IMR-90 (cell line): Measurements from ENCODE around the gene MEF2C. TPM values are rescaled to one million over a fixed set of nuclear protein-coding genes. Genes with fewer than 3 reads are reported as not detected.
A peak's percentile ranks its signal among the peaks of the same experiment; 100 is the strongest.

ENCODE experiments used
- ATAC-seq: fragments of 200-7000 bp; cut with Tn5 transposase; 2 replicates; pipeline ENCODE4 v1.9.1; 2020; ENCODE audit warnings: low read depth, mild to moderate bottlenecking, moderate library complexity
- BruUV-seq: library from RNA; stranded (reverse); fragments of 400-500 nt; replicated peaks from 2 replicates; lab custom pipeline; 2021; lab: Mats Ljungman, UMichigan
- CTCF ChIA-PET: fragments of 300-600 bp; formaldehyde crosslinking; extraction: SDS; loops from one replicate; lab custom pipeline; 2021; ENCODE audit warnings: antibody characterized with exemption; lab: Yijun Ruan, JAX
- POLR2A ChIA-PET: fragments of 300-600 bp; sonication (Branson Sonifier 250); formaldehyde crosslinking; loops from one replicate; lab custom pipeline; 2022; ENCODE audit warnings: antibody characterized with exemption; ENCODE audit not compliant: unreplicated experiment; lab: Charles Lee
- DNase-seq: peaks from one replicate; pipeline ENCODE4 v3.0.0; 2013
- H2AFZ ChIP-seq: replicated peaks from 2 replicates; pipeline ENCODE3; 2013; ENCODE audit warnings: low read length, mild to moderate bottlenecking; ENCODE audit not compliant: poor library complexity
- H2AK5ac ChIP-seq: 2 replicates; pipeline ENCODE4 v1.6.1; 2013; ENCODE audit warnings: low read depth, low read length, inconsistent platforms
- H2AK9ac ChIP-seq: replicated peaks from 2 replicates; pipeline ENCODE3; 2013; ENCODE audit warnings: mild to moderate bottlenecking, low read depth, low read length, moderate library complexity; ENCODE audit not compliant: poor library complexity
- H2BK120ac ChIP-seq: 2 replicates; pipeline ENCODE4 v1.6.1; 2013; ENCODE audit warnings: low read depth, low read length, inconsistent platforms
- H2BK15ac ChIP-seq: 3 replicates; pipeline ENCODE4 v1.6.1; 2013; ENCODE audit warnings: low read depth, low read length, inconsistent platforms
- H2BK20ac ChIP-seq: 2 replicates; pipeline ENCODE4 v1.6.1; 2013; ENCODE audit warnings: low read depth, mild to moderate bottlenecking, inconsistent platforms, low read length, moderate library complexity
- H2BK5ac ChIP-seq: 2 replicates; pipeline ENCODE4 v1.6.1; 2013; ENCODE audit warnings: mild to moderate bottlenecking, low read depth, low read length, inconsistent platforms; ENCODE audit not compliant: poor library complexity, severe bottlenecking
- H3K14ac ChIP-seq: replicated peaks from 2 replicates; pipeline ENCODE4 v1.6.1; 2013; ENCODE audit warnings: low read depth, low read length, inconsistent platforms
- H3K18ac ChIP-seq: 2 replicates; pipeline ENCODE4 v1.6.1; 2013; ENCODE audit warnings: low read depth, low read length, control low read depth
- H3K23ac ChIP-seq: 2 replicates; pipeline ENCODE4 v1.6.1; 2013; ENCODE audit warnings: low read depth, low read length, inconsistent platforms
- H3K27ac ChIP-seq: 2 replicates; pipeline ENCODE4 v1.5.1; 2013; ENCODE audit warnings: mild to moderate bottlenecking, control low read depth, low read length; ENCODE audit not compliant: insufficient read depth
- H3K27me3 ChIP-seq: 2 replicates; pipeline ENCODE4 v1.6.1; 2013; ENCODE audit warnings: low read length; ENCODE audit not compliant: control insufficient read depth, insufficient read depth
- H3K36me3 ChIP-seq: 2 replicates; pipeline ENCODE4 v1.6.1; 2013; ENCODE audit warnings: low read length, mixed read lengths; ENCODE audit not compliant: control insufficient read depth, insufficient read depth
- H3K4ac ChIP-seq: 2 replicates; pipeline ENCODE4 v1.6.1; 2013; ENCODE audit warnings: low read depth, low read length, inconsistent platforms
- H3K4me1 ChIP-seq: 2 replicates; pipeline ENCODE4 v1.6.1; 2013; ENCODE audit warnings: low read length, mixed read lengths; ENCODE audit not compliant: control insufficient read depth, insufficient read depth
- H3K4me2 ChIP-seq: 2 replicates; pipeline ENCODE4 v1.6.1; 2013; ENCODE audit warnings: low read depth, mild to moderate bottlenecking, control low read depth, low read length, moderate library complexity
- H3K4me3 ChIP-seq: 2 replicates; pipeline ENCODE4 v1.5.1; 2013; ENCODE audit warnings: low read depth, mild to moderate bottlenecking, control low read depth, low read length, moderate library complexity; ENCODE audit not compliant: insufficient read depth
- H3K56ac ChIP-seq: 2 replicates; pipeline ENCODE4 v1.6.1; 2013; ENCODE audit warnings: low read length, inconsistent platforms; ENCODE audit not compliant: insufficient read depth; ENCODE audit errors: extremely low read depth
- H3K79me1 ChIP-seq, 2 experiments: 2 replicates each; pipeline ENCODE4 v1.6.1; 2013; ENCODE audit warnings: low read length in 2 of 2, inconsistent platforms in 1 of 2, low read depth in 1 of 2
- H3K9ac ChIP-seq: 2 replicates; pipeline ENCODE4 v1.6.1; 2013; ENCODE audit warnings: low read depth, low read length, control low read depth
- H3K9me1 ChIP-seq: 2 replicates; pipeline ENCODE4 v1.6.1; 2013; ENCODE audit warnings: low read length, inconsistent platforms; ENCODE audit not compliant: insufficient read depth
- H3K9me3 ChIP-seq: 2 replicates; pipeline ENCODE4 v1.6.1; 2013; ENCODE audit warnings: low read length; ENCODE audit not compliant: control insufficient read depth, insufficient read depth
- H4K20me1 ChIP-seq: 2 replicates; pipeline ENCODE4 v1.6.1; 2013; ENCODE audit warnings: low read length, inconsistent platforms; ENCODE audit not compliant: insufficient read depth
- H4K5ac ChIP-seq: 2 replicates; pipeline ENCODE4 v1.6.1; 2013; ENCODE audit warnings: mild to moderate bottlenecking, low read depth, low read length, control low read depth
- H4K8ac ChIP-seq, 2 experiments: 2 replicates each; pipeline ENCODE4 v1.6.1; 2013; ENCODE audit warnings: low read depth in 2 of 2, low read length in 2 of 2, control low read depth in 1 of 2, inconsistent platforms in 1 of 2
- H4K91ac ChIP-seq: 2 replicates; pipeline ENCODE4 v1.6.1; 2013; ENCODE audit warnings: low read depth, low read length, inconsistent platforms; ENCODE audit not compliant: insufficient read depth
- MXI1 ChIP-seq: IDR thresholded peaks from 2 replicates; pipeline ENCODE4 v1.6.1; 2012; ENCODE audit warnings: low read depth, mild to moderate bottlenecking, low read length, moderate library complexity, borderline replicate concordance
- RFX5 ChIP-seq: IDR thresholded peaks from 2 replicates; pipeline ENCODE4 v1.8.0; 2012; ENCODE audit warnings: low read depth, mild to moderate bottlenecking, low read length, moderate library complexity
- SMC3 ChIP-seq: fragments of 150-350 bp; IDR thresholded peaks from 2 replicates; pipeline ENCODE4 v1.6.1; 2016; ENCODE audit warnings: low read depth, mild to moderate bottlenecking, antibody characterized with exemption, low read length, moderate library complexity
- WGBS, 2 experiments: methylation state at CpG; one replicate each; pipeline versions ENCODE4 v1.1.5 to v1.1.7; 2013; ENCODE audit warnings: missing lambda C conversion rate in 2 of 2; ENCODE audit not compliant: insufficient read length in 1 of 2; ENCODE audit errors: extremely low coverage in 2 of 2; 5-methylcytosine and 5-hydroxymethylcytosine counted together
- dilution Hi-C: fragments of 300-500 bp; cut with HindIII; formaldehyde crosslinking; loops from one replicate; pipeline ENCODE4 v1.14.3; 2018; ENCODE audit warnings: low sequenced_read_pairs; ENCODE audit not compliant: unreplicated experiment
- in situ Hi-C: fragments of 300-500 bp; cut with MboI; formaldehyde crosslinking; loops from 3 replicates; pipeline ENCODE4 v1.14.3; 2019; ENCODE audit warnings: low sequenced_read_pairs, inconsistent platforms, mixed read lengths
- intact Hi-C: fragments of 100-400 bp; cut with micrococcal nuclease; formaldehyde crosslinking; loops from 2 replicates; pipeline ENCODE4 v1.10.0; 2022
- polyA plus RNA-seq, 3 experiments: library from polyadenylated mRNA; depleted of rRNA; stranded (reverse); fragments of >200 nt; gene quantifications; 2 replicates each; pipeline ENCODE4 v1.2.3, GENCODE V29; 2012; ENCODE audit warnings: low replicate concordance in 1 of 3
- total RNA-seq: library from RNA; depleted of rRNA; stranded (reverse); fragments of >200 nt; gene quantifications from 2 replicates; pipeline ENCODE4 v1.2.3, GENCODE V29; 2012

The MEF2C gene
- total and polyA plus RNA-seq, 2 of the 4 experiments (the other 2 are of a cell fraction) = 1.5 to 6.8 TPM

DNA sequence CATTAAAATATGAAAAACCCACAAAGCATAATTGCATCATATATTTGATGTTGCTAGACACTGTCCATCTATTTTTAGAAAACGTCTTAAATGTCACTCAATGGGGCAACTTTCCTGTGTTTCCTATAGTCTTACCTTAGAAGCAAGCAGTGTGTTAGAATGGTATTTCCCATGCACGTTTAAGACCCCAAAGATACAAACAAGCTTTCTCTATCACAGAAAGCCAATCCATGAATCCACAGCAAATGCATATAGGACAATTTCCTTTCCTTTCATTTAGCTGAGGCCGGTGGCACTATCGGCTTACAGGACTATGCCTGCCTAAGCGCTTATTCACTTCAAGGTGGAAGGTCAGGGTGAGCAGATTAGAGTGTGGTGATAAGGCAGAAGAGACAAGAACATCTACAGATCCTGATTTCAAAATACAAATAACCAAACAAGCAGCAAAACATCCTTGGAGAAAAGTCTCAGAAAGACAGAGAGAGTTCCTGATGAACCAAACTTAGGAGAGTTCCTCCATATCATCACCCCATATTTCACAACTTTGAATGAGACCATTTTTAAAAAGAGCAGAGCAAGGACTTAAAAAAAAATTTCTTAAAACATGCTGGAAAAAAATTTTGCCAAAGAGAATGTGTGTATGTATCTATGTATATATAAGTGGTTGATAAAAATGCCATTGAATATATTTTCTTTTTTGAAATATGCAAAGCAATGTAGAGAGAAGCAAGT, 57.2 kb downstream of the MEF2C start (continued):
- no peak for TF ChIP-seq SMC3
- no peak for TF ChIP-seq MXI1

DNA sequence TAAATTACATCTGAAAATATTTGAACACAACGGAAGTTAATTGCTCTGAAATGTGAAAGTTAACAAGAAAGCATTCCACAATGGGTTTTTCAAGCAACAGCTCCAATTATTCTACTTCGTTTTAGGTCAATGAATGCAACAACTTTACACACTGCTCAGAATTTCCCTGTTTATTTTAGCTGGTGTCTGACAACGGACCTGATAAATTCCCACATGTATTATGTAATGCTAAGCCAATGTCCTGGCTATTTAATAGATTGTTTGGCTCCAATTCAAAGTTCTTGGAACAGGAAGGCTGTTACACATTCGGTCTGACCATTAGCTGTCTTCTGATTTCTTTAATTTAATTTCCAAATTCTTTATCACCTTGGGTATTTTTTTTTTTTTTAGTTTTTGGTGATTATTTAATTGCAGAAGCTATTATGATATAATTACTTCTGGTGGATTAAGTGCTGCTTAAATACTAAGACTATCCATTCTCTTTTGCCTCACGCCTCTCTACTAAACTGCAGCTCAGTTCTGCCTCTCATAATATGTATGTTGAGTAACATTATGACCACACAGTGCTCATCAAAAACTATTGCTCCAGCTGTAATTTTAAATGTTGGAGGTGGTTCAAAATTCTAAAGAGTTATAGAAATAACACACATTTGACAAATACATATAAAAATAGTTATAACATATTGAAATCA, 57.9 kb downstream of the MEF2C start:
- no peak overlapping the region for H3K9ac ChIP-seq
- POLR2A ChIA-PET = interaction anchor here (0.6 kb wide), 1 partner anchor 1664 kb away, joined by 15 read pairs; no protein-coding TSS in a partner anchor

More for the DNA sequence above, 57.9 kb downstream of the MEF2C start:
- H3K56ac ChIP-seq = no peak overlapping the region
- TF ChIP-seq RFX5 = no peak
- DNase-seq (peak; percentile 67), ATAC-seq (0 out of 2 replicates have a peak, but pooled peaks have one; percentile 17)
- CTCF ChIA-PET = no interaction called here
- H2BK5ac ChIP-seq = no peak overlapping the region
- H2AK9ac ChIP-seq = no peak overlapping the region
- H4K91ac ChIP-seq = no peak overlapping the region
- no peak overlapping the region for H3K4me3 ChIP-seq
- H3K23ac ChIP-seq = 0 out of 2 replicates have a peak overlapping the region, but pooled peaks have one; percentile 10
- no peak overlapping the region for H3K14ac ChIP-seq
- no peaks in the 10 kb centered on the region for H3K27me3 ChIP-seq
- H3K4me1 ChIP-seq = peaks cover 13% of the 10 kb centered on the region
- H3K4ac ChIP-seq = no peak overlapping the region
- no peak overlapping the region for H3K18ac ChIP-seq
- H3K27ac ChIP-seq = no peak overlapping the region
- no peak overlapping the region for H2BK120ac ChIP-seq
- H2AK5ac ChIP-seq = no peak overlapping the region
- no CpG with 5 or more reads among the region's 5 CpGs for WGBS, 2 experiments
- no peak overlapping the region for H4K8ac ChIP-seq
- H3K9me3 ChIP-seq = no peaks in the 10 kb centered on the region
- peaks cover 4% of the 10 kb centered on the region for H3K9me1 ChIP-seq
- dilution Hi-C loops = no loop called here
- no peak overlapping the region for H2BK20ac ChIP-seq
- intact Hi-C loops = loop anchor here (5.0 kb wide), 1 partner anchor 38 kb away; no protein-coding TSS in a partner anchor
- H2BK15ac ChIP-seq = no peak overlapping the region
- no peaks in the 10 kb centered on the region for H4K20me1 ChIP-seq
- H3K79me1 ChIP-seq = peaks cover 0 to 9% of the 10 kb centered on the region in 2 experiments; a peak in 2 of 4 replicates
- H3K4me2 ChIP-seq = peak overlapping the region; percentile 76
- H4K5ac ChIP-seq = no peak overlapping the region
- H3K36me3 ChIP-seq = no peaks in the 10 kb centered on the region
- in situ Hi-C loops = no loop called here
- H2AFZ ChIP-seq = no peak overlapping the region
- no TSS peak for BruUV-seq
